ENCODE results near the gene CTR9.

CTR9 gene

DNA sequence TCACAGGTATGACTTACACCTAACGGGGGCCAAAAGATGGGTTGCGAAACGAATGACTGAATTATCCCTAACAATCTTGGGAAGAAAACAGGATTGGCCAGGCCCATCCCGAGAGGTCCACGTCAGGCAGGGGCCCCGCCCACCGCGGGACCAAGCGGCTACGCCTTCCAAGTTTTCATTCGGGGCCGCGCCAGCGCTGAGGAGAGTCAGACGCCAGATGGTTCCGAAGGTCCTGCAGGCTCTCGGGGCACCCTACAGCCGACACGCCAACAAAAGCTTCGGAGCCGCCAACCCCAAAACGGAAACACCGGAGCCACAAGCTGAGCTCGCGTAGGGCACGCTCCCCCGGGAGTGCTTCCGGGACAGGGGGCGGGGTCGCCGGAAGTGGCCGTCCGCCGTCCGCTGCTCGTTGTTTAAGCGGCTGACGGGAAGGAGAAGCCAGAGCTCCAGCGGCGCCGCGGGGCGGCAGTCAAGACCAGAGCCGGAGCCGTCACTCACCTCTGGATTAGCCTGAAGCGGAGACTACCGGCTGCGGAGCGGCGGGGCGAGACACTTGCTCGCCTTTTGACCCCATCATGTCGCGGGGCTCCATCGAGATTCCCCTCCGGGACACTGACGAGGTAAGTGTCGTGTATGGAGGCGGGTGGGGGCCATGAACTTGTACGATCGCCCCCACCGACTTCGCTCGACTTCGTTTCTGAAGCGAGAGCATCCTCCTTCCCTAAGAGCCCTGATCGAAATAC, at the start of gene CTR9:
CTR9 (plus strand) TSS at position 409 of the 743 bp plus-strand sequence; CDS start at position 576, 167 bp downstream.
- FAIRE-seq: peak; percentile 78

DNA sequence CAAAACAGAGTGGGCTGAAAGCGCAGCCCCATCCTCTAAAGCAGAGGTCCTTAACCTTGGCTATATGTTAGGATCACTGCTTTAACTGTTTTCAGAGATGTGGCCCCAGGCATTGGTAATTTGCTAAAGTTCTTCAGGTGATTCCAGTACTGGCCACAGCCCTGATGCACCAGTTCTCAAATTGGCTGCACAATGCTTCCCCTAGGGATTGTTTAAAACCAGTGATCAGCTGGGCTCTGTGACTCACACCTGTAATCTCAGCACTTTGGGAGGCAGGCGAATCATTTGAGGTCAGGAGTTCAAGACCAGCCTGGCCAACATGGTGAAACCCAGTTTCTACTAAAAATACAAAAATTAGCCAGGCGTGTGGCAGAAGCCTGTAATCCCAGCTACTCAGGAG, 49.1 kb upstream of the CTR9 start:
- FAIRE-seq: no peak

DNA sequence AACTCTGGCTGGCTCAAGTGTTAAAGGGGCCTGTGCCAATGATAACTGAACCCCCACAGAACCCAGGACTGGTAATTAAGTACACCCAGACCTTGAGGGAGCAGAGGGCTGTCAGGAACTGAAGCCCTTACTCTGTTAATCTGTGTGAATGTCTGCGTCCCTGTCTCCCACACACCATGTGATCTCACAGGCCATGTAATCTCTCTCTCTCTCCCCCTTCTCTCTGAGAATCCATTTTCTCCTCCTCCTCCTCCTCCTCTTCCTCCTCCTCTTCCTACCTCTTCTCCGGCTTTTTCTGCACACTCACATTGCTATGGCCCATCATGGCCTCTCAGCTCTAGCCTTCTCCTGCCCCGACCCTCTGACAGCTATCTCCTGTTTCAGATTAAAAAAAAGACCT, 42.9 kb upstream of the CTR9 start:
- no peak for FAIRE-seq

DNA sequence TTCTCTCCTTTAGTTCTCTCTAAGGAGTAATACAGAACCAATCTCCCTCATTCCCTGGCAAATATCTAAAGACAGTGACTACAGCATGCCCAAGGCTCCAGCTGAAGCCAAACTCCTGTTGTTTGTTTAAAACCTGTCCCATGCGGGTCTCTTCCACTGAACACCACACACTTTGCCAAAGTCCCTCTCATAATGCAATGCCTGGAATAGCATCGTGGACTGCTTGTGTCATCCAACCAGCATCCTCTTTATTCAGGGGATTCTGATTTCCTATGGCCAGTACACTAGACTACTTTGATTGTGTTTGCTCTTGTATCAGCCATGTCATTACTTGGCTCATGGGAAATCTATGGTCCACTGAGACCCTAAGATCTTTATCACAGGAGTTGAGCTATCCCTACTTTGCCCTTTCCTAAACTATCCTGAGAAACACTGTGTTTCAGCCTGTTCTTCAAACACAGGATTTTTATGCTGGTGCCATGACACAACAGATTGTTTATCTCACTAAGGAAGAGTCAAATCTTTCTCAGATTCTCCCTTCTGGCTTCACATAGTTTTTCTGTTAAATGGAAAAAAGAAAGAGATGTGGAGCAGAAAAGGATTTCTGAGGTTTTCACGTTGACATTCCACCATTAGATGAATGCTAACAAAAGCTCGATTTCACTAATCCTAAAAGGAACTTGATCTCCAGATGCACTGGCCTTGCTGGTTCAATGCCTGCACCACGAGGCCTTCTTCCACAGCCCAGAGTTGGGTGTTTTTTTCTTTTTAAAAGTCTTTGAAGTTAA, 41.6 kb upstream of the CTR9 start:
- no peak for FAIRE-seq

DNA sequence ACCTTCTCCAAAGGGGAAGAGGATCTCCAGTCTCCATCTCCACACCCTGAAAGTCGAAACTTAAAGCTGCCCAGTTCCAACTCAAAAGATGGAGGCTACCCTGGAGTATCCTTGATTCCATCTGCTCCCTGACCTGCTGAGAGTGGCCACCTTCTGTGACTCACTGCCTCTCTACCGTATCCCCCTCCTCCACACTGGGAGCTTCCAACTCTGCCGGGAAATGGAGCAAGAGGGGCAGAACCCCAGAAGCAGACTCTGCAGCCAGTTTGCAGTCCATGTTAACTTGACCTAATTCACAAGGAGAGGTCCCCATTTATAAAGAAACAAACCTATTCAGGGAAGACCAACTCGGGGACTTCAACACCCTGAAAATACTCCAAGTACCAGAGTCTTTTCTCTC, 35.5 kb upstream of the CTR9 start:
- no peak for FAIRE-seq

GRCh38 chr11:10716122-10716521, 34.9 kb upstream of the CTR9 start:
- FAIRE-seq: no peak

DNA sequence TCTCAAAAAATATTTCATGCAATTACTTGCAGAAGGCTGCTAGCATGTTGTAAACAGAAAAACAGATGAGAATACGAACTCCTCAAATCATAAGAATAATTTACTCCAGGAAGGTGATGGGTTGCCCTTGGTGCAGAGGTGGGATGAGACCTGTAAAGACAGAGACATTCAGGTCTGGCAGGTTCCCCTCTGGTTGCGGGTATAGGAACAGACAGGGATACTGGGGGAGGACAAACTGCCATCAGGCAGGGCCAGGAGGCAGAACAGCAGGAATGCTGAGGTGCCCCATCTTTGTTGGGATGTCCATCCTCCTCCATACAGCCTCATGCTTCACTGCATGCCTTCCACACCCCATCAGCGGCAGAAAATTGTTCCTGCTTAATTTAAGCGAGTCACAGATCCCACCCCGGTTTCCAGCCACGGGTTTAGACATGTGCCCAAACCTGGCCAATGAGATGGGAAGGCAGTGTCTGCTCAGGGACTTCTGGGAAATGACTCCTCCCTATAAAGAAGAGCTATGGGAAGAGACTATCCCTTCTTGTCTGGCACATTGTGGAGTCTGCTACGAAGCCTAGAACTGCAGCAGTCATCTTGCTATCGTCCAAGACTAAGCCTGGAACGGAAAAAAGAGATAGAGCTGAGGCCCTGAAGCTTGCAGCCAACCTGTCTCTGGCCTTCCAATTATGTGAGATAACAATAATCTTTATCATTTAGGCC, 34.3 kb upstream of the CTR9 start:
- no peak for FAIRE-seq

GRCh38 chr11:10719616-10720015, 31.4 kb upstream of the CTR9 start:
- FAIRE-seq: no peak

DNA sequence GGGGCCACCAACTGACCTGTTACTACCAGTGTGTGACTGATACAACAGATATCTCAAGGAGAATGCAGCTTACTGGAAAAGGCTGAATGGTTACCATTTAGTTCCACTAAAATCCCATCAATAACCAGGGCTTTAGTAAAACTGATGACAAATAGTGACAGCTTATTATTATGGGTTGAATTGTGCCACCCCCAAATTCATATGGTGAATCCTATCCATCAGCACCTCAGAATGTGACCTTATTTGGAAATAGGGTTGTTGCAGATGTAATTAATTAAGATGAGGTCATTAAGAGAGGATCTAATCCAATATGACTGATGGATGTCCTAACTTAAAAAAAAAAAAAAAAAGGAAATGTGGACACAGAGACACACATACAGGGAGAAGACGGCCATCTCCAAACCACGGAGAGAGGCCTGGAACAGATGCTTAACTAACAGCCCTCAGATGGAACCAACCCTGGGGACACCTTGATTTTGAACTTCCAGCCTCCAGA, 30.1 kb upstream of the CTR9 start:
- no peak for FAIRE-seq

DNA sequence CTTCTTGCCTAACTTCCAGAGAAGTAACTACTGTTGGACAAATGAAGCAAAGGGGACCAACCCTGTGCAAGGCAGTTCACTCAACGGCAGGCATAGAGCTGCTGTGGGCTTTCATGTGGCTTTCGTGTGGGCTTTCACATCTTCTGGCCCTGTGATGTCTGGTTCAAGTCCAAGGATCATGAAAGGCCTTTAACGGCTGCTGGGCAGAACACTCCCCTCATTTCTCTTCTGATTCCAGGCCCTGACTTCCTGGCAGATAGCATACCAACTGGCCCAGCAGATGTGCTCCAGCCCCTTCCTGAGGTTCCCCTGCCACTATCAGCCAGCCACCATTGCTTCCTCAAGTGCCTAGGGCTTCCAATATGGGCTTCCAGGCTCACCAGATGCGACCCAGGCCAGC, 28.7 kb upstream of the CTR9 start:
- no peak for FAIRE-seq

- no peak for FAIRE-seq
These were observed 25.7 kb upstream of the CTR9 start for GRCh38 chr11:10725114-10725906.

GRCh38 chr11:10725907-10726253, 25.2 kb upstream of the CTR9 start:
- FAIRE-seq: no peak

GRCh38 chr11:10727146-10727851, 23.7 kb upstream of the CTR9 start:
- peak; percentile 94 for FAIRE-seq

GRCh38 chr11:10728154-10728553, 22.9 kb upstream of the CTR9 start:
- no peak for FAIRE-seq

- FAIRE-seq: peak; percentile 55
These were observed 22.1 kb upstream of the CTR9 start for GRCh38 chr11:10728789-10729472.

GRCh38 chr11:10730151-10730550, 20.9 kb upstream of the CTR9 start:
- FAIRE-seq: no peak

- no peak for FAIRE-seq
These were observed 19.9 kb upstream of the CTR9 start for GRCh38 chr11:10731064-10731680.

DNA sequence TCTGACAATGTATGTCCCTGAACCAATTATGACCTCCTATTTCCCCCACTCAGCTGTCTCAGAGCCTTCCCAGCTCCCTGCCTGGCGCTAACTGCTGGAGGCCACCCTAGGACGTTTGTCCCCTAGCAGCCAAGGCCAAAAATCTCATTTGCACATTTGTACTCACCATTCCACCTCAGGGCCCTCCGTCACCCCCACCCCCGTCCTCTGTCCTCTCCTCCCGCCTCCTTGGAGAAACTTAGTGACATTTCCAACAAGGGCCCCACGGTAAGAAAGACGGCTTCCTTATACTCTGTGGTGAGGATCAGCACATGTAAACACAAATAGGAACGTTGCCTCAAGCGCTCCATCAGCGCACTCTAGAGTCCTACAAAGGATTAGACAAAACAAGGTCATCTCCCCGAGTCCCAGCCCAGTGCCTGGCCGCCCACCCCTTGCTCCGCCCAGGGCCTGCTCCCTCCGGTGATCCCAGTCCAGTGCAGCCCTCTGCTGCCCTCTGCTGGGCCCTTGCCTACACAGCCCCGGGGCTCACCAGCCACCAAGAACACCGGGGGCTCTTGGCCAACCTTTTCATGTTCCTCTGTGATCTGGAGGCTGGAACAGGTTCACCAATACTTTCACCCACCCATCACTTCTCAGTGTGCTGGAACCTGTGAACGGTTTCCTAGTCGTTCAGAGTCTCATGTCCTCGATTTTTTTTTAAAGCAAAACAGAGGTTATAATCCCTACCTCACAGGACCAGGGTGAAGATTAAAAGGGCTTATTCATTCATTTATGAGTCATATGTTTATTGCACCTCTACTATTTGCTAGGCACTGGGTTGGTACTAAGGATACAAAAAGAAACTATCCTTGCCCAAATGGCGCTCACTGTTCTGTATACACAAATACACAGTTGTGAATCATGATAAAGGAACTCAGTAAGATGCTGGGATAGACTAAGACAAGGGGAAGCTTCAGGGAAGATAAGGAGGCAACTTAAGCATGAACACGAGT, 15.3 kb upstream of the CTR9 start:
- peak; percentile 83 for FAIRE-seq

DNA sequence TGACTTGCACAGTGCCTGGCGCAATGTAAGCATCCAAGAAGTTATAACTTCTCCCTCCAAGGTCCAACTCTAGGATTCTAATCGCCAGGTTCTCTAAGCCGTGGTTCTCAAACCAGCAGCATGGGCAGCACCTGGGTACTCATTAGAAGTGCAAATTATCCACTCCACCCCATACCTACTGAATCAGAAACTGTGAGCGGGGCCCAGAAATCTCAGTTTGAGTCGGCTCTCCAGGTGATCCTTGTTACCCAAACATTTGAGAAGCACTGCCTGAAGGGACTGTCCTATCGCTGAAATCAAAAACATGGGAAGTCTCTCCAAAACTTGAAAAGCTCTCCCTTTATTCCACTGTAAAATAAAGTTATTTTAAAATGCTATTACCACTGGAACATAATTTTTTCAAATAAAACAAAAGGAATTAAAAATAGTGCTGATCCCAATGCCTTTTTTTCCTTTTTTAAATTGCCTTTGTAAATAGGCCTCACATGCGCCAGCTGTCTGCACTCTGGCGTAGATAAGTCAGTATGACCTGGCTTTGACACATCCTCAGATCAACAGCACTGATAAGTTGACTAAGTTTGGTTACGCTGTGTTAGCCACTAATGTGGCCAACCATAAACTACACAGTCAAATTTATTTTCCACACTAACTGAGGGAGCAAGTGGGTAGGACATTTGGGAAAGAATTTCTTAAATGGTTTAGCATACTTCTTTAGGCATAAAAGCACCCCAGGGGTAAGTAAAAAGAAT, 8.4 kb upstream of the CTR9 start:
- FAIRE-seq: peak; percentile 99

Data from endometrium (tissue), 2 donors.